Nephron progenitor cell (in vitro differentiated cells): ENCODE measurements around the gene NTN1.

Source experiments
- DNase-seq: peaks from one replicate; pipeline ENCODE4 v3.0.0; 2021
- H3K27ac Mint-ChIP-seq: 2 replicates; pipeline ENCODE4 v1.8.0; 2021; ENCODE audit warnings: mild to moderate bottlenecking, moderate library complexity, mixed read lengths
- H3K27me3 Mint-ChIP-seq: 2 replicates; pipeline ENCODE4 v1.8.0; 2021; ENCODE audit warnings: mild to moderate bottlenecking, low read depth, mixed read lengths; ENCODE audit not compliant: poor library complexity
- H3K36me3 Mint-ChIP-seq: 2 replicates; pipeline ENCODE4 v1.8.0; 2021; ENCODE audit warnings: low read depth, mixed read lengths
- H3K4me1 Mint-ChIP-seq: 2 replicates; pipeline ENCODE4 v1.8.0; 2021; ENCODE audit warnings: mixed read lengths
- H3K4me3 Mint-ChIP-seq: 2 replicates; pipeline ENCODE4 v1.8.0; 2021; ENCODE audit warnings: mild to moderate bottlenecking, moderate library complexity, mixed read lengths
- H3K9me3 Mint-ChIP-seq: 2 replicates; pipeline ENCODE4 v1.8.0; 2021; ENCODE audit warnings: mild to moderate bottlenecking, moderate library complexity, mixed read lengths
- TF ChIP-seq, protein P1 (sequence below): fragments of 200-600 bp; sonication (generic); IDR thresholded peaks from 2 replicates; pipeline ENCODE4 v1.5.0; 2021; ENCODE audit warnings: antibody characterized with exemption

The NTN1 gene

DNA sequence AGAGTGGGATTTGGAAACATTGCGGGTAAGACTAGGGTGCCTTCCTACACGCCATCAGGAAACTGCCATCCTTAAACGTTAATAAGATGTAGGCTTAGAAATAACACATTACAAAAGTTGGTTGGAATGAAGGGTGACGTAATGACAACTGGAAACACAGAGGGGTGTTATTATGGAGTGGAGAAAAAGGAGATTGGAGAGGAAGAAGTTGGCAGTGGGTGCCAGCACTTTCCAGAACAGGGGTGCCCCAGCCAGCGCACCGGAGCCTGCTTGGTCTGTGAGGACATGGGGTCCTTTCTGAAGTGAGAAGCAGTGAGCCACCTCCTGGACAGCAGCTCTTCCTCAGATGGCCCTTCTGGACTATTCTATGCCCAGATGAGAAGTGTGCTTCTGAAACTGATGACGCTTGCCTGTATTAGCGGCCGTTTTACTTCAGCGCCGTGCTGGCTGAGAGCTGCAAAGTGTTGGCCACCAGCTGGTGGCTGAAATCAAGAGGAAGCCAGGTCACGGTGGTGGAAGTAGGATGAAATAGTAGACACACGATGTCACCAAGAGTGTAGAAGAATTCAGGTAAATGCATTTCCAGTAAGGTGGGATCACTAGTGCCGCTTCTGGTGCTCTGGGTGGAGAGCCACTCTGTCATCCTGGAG lies 244.8 kb downstream of the NTN1 start:
- Mint-ChIP-seq H3K27me3 (peaks cover 5% of the 10 kb centered on the region), H3K27ac (peak overlapping the region; percentile 88), H3K36me3 (peaks cover 4% of the 10 kb centered on the region), H3K4me1 (peaks cover 43% of the 10 kb centered on the region), H3K9me3 (peaks cover 11% of the 10 kb centered on the region), H3K4me3 (no peak overlapping the region)
- TF ChIP-seq, protein P1, sequence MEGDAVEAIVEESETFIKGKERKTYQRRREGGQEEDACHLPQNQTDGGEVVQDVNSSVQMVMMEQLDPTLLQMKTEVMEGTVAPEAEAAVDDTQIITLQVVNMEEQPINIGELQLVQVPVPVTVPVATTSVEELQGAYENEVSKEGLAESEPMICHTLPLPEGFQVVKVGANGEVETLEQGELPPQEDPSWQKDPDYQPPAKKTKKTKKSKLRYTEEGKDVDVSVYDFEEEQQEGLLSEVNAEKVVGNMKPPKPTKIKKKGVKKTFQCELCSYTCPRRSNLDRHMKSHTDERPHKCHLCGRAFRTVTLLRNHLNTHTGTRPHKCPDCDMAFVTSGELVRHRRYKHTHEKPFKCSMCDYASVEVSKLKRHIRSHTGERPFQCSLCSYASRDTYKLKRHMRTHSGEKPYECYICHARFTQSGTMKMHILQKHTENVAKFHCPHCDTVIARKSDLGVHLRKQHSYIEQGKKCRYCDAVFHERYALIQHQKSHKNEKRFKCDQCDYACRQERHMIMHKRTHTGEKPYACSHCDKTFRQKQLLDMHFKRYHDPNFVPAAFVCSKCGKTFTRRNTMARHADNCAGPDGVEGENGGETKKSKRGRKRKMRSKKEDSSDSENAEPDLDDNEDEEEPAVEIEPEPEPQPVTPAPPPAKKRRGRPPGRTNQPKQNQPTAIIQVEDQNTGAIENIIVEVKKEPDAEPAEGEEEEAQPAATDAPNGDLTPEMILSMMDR, result no peak
- no peak for DNase-seq

DNA sequence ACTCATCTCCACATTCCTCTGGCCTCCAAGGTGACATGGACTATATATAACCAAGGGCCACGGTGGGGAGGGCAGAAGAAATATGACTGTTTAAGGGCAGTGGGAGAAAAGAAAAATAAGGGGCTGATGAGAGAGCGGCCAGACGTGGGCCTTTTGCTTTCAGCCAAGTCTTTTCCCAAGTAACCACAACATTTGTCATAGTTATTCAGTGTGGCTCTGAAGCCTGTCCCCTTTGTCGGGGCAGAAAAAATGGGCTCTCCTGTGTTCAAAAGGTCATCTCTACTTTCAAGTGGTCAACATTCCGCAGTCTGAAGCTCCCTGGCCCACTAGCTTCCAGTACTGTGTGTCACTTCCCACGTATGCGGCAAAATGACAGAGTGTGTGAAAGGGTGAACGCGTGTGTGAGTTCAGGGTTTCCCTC lies 245.4 kb downstream of the NTN1 start:
- H3K27ac Mint-ChIP-seq, result peak overlapping the region; percentile 88
- H3K36me3 Mint-ChIP-seq, result peaks cover 4% of the 10 kb centered on the region
- no peak for DNase-seq
- TF ChIP-seq, protein P1, result no peak
- H3K9me3 Mint-ChIP-seq, result peaks cover 11% of the 10 kb centered on the region
- H3K27me3 Mint-ChIP-seq, result peaks cover 3% of the 10 kb centered on the region
- no peak overlapping the region for H3K4me3 Mint-ChIP-seq
- peaks cover 37% of the 10 kb centered on the region for H3K4me1 Mint-ChIP-seq

DNA sequence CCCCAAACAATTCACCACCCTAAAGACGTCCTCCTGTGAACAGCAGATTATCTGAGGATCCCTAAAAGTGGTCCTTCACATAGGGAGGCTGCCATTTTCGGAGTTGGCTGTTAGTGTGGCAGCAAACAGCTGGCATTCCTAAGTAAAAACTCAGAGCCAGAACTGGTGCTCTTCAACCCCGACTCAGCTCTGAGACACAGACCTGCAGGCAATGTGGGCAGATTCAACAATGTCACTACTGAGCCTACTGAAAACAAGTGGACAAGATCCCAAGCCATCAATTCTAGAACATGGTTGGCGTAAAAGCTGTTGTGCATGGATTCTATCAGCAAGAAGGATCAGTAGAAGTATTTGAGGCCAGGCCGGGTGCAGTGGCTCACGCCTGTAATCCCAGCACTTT lies 247.2 kb downstream of the NTN1 start:
- H3K27me3 Mint-ChIP-seq, result peaks cover 3% of the 10 kb centered on the region
- no peak for DNase-seq

DNA sequence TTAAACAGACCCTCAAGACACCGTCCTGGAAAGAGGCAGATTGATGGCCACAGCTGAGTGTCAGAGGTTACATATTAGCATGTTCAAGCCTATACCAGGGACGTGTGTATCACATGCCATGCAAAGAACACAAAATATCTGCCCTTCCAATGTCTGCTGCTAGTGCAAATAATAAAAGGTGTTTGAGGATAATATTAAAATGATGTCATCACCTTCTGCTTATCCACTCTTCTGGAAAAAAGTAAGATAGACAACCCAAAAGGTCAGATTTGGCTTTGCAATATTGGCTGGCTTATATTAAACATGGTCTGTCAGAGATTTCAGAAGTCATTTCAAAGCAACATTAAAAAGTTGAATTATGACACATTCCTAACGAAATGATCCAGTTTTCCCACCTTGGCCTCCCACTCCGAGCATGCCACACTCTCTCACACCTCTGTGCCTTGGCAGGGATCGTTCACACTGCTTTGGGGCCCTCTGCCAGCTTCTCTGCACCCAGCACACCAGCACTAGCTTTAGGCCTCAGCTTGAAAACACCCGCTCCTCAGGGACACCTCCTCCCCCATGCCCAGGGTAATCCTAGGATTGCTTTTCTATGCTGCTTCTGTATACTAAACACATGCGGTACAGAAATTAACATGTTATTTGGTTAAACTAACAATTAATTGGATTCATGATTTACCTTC lies 248.2 kb downstream of the NTN1 start:
- Mint-ChIP-seq H3K36me3 (no peaks in the 10 kb centered on the region), H3K4me3 (no peak overlapping the region), H3K27me3 (peaks cover 3% of the 10 kb centered on the region), H3K4me1 (peaks cover 56% of the 10 kb centered on the region), H3K27ac (peak overlapping the region; percentile 57), H3K9me3 (no peaks in the 10 kb centered on the region)
- TF ChIP-seq, protein P1, result no peak
- DNase-seq, result no peak

More for the DNA sequence above, 247.2 kb downstream of the NTN1 start:
- no peak overlapping the region for H3K27ac Mint-ChIP-seq
- H3K36me3 Mint-ChIP-seq, result peaks cover 4% of the 10 kb centered on the region
- peaks cover 8% of the 10 kb centered on the region for H3K9me3 Mint-ChIP-seq
- no peak overlapping the region for H3K4me3 Mint-ChIP-seq
- TF ChIP-seq, protein P1, result no peak
- H3K4me1 Mint-ChIP-seq, result peaks cover 48% of the 10 kb centered on the region

DNA sequence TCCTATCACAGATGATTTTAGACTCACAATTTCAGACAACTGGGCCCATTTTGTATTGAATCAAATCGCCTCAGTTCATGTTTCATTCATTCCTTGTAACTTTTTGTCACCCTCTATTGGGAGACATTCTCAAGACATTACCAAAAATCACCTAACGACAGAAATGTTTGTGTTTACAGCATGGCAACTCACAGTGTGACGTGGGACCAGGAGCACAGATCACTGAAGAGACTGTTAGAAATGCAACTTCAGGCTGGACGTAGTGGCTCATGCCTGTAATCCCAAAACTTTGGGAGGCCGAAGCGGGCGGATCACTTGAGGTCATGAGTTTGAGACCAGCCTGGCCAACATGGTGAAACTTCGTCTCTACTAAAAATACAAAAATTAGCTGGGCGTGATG lies 249.6 kb downstream of the NTN1 start:
- H3K9me3 Mint-ChIP-seq, result no peaks in the 10 kb centered on the region
- DNase-seq, result no peak
- TF ChIP-seq, protein P1, result no peak
- peaks cover 50% of the 10 kb centered on the region for H3K4me1 Mint-ChIP-seq
- H3K4me3 Mint-ChIP-seq, result no peak overlapping the region
- H3K27me3 Mint-ChIP-seq, result peaks cover 3% of the 10 kb centered on the region
- no peaks in the 10 kb centered on the region for H3K36me3 Mint-ChIP-seq
- no peak overlapping the region for H3K27ac Mint-ChIP-seq
